Liver (tissue), 9 donors: ENCODE results near the gene ABHD5. TPM values are rescaled to one million over a fixed set of nuclear protein-coding genes. Genes with fewer than 3 reads are reported as not detected.
"Not testable (repeated sequence)": the region's sequence is repeated elsewhere in the genome, so short reads cannot be mapped to it uniquely, and the experiment has no call there.

Experiments used
- DNase-seq: peaks from one replicate; pipeline ENCODE4 v3.0.0-alpha.2; 2017; ENCODE audit warnings: low spot score
- H3K27ac ChIP-seq, 2 donors: one replicate each; pipeline ENCODE4 v1.7.0; 2013; ENCODE audit warnings: inconsistent platforms in 2 of 2, low read length in 2 of 2, control low read depth in 1 of 2, low read depth in 1 of 2, mild to moderate bottlenecking in 1 of 2
- H3K27me3 ChIP-seq, 4 donors: one replicate each; pipeline versions ENCODE4 v1.6.1 to v1.7.0; 2013; ENCODE audit warnings: low read length in 3 of 4, inconsistent platforms in 1 of 4, mild to moderate bottlenecking in 1 of 4, moderate library complexity in 1 of 4; ENCODE audit not compliant: control insufficient read depth in 4 of 4, insufficient read depth in 4 of 4
- H3K36me3 ChIP-seq, 4 donors: one replicate each; pipeline versions ENCODE4 v1.6.1 to v1.7.0; 2013; ENCODE audit warnings: low read length in 3 of 4, mild to moderate bottlenecking in 3 of 4, low read depth in 1 of 4, moderate library complexity in 1 of 4; ENCODE audit not compliant: control insufficient read depth in 4 of 4, insufficient read depth in 3 of 4
- H3K4me1 ChIP-seq, 4 donors: one replicate each; pipeline versions ENCODE4 v1.6.1 to v1.7.0; 2013; ENCODE audit warnings: low read length in 3 of 4, mild to moderate bottlenecking in 3 of 4, moderate library complexity in 1 of 4; ENCODE audit not compliant: control insufficient read depth in 4 of 4, insufficient read depth in 4 of 4
- H3K4me3 ChIP-seq, 3 donors: one replicate each; pipeline versions ENCODE4 v1.6.1 to v1.7.0; 2013; ENCODE audit warnings: low read length in 3 of 3, control low read depth in 1 of 3, low read depth in 1 of 3, mild to moderate bottlenecking in 1 of 3
- H3K9ac ChIP-seq, 2 donors: one replicate each; pipeline ENCODE4 v1.7.0; 2013; ENCODE audit warnings: low read length in 2 of 2, mild to moderate bottlenecking in 2 of 2, moderate library complexity in 2 of 2, control low read depth in 1 of 2, low read depth in 1 of 2
- H3K9me3 ChIP-seq, 4 donors: one replicate each; pipeline versions ENCODE4 v1.6.1 to v1.7.0; 2013; ENCODE audit warnings: low read length in 3 of 4; ENCODE audit not compliant: control insufficient read depth in 4 of 4
- CTCF ChIP-seq: fragments of 150-350 bp; IDR thresholded peaks from 2 replicates; pipeline ENCODE4 v1.5.1; 2017; ENCODE audit warnings: improper control_type of control experiment, low read depth, low read length; ENCODE audit not compliant: missing input control
- FOXA1 ChIP-seq: IDR thresholded peaks from 2 replicates; pipeline ENCODE4 v1.6.1; 2016; ENCODE audit warnings: antibody characterized with exemption
- FOXA2 ChIP-seq: IDR thresholded peaks from 2 replicates; pipeline ENCODE4 v1.6.1; 2016; ENCODE audit warnings: antibody characterized with exemption
- HNF4A ChIP-seq, 2 donors: conservative IDR thresholded peaks; 2 replicates each; pipeline ENCODE4 v1.6.1; 2016; ENCODE audit warnings: antibody characterized with exemption in 2 of 2, mild to moderate bottlenecking in 2 of 2
- HNF4G ChIP-seq: IDR thresholded peaks from 2 replicates; pipeline ENCODE4 v1.6.1; 2016; ENCODE audit warnings: antibody characterized with exemption
- MAX ChIP-seq: IDR thresholded peaks from 2 replicates; pipeline ENCODE4 v1.6.1; 2016; ENCODE audit warnings: antibody characterized with exemption
- RAD21 ChIP-seq, 2 donors: IDR thresholded peaks; 2 replicates each; pipeline ENCODE4 v1.6.1; 2016; ENCODE audit warnings: antibody characterized with exemption in 2 of 2, mild to moderate bottlenecking in 2 of 2
- SP1 ChIP-seq: IDR thresholded peaks from 2 replicates; pipeline ENCODE4 v1.6.1; 2018; ENCODE audit warnings: antibody characterized with exemption, mild to moderate bottlenecking
- TAF1 ChIP-seq: conservative IDR thresholded peaks from 2 replicates; pipeline ENCODE4 v1.6.1; 2016; ENCODE audit warnings: antibody characterized with exemption, mild to moderate bottlenecking
- ZBTB33 ChIP-seq: IDR thresholded peaks from 2 replicates; pipeline ENCODE4 v1.6.1; 2016; ENCODE audit warnings: antibody characterized with exemption
- WGBS: extraction: QIAGEN DNeasy Blood & Tissue Kit; methylation state at CpG from one replicate; pipeline ENCODE4 v1.1.7; 2013; 5-methylcytosine and 5-hydroxymethylcytosine counted together
- polyA plus RNA-seq, 2 donors: library from polyadenylated mRNA; stranded (reverse) in 1 of 2; unstranded in 1 of 2; fragments of 200-250 nt in 1 of 2; fragments of >200 nt in 1 of 2; fragmentation: Nextera tagmentation in 1 of 2; extraction: Ambion mirVana in 1 of 2; gene quantifications; one replicate each; pipeline versions ENCODE4 v1.2.1 to v1.2.3, GENCODE V29; 2013 to 2015
- total RNA-seq, 2 donors: library from RNA; depleted of rRNA; stranded (reverse); fragments of >200 nt; gene quantifications; one replicate each; pipeline ENCODE4 v1.2.3, GENCODE V29; 2014
- donor health status: healthy.
- donor health status: healthy.
- donor health status: healthy.
- donor health status: healthy.
- donor health status: healthy.

Gene ABHD5
- total and polyA plus RNA-seq, 4 donors: 9.2 to 25.8 (median 16.1) TPM

- TF ChIP-seq ZBTB33: no peak
- TF ChIP-seq HNF4G: no peak
- no peak for TF ChIP-seq FOXA1
- no peak for TF ChIP-seq CTCF
- TF ChIP-seq TAF1: no peak
- no peak for TF ChIP-seq RAD21 (IDR thresholded peaks at IDR 0.05)
These were observed 41.8 kb upstream of the ABHD5 start (continued) for GRCh38 chr3:43648957-43649356.

- H3K9ac ChIP-seq: no peak overlapping the region
- no peaks in the 10 kb centered on the region for H3K9me3 ChIP-seq
- no peaks in the 10 kb centered on the region for H3K27me3 ChIP-seq
- no peak overlapping the region for H3K27ac ChIP-seq
- no peaks in the 10 kb centered on the region for H3K36me3 ChIP-seq
- H3K4me3 ChIP-seq: peak overlapping the region in 1 of 3 donors; percentile 30
- H3K4me1 ChIP-seq: peaks cover 0 to 9% (median under 1%) of the 10 kb centered on the region in 4 donors
- DNase-seq: no peak
- 35% methylated on average over 6 of the region's 6 CpGs for WGBS
- TF ChIP-seq HNF4A (conservative IDR thresholded peaks at IDR 0.05): no peak
- TF ChIP-seq RAD21 (IDR thresholded peaks at IDR 0.05): peak in 1 of 2 donors; percentile 11
These were observed 41.3 kb upstream of the ABHD5 start for GRCh38 chr3:43649365-43649968.

GRCh38 chr3:43650345-43650744 lies 40.4 kb upstream of the ABHD5 start:
- no peak overlapping the region for H3K9ac ChIP-seq
- TF ChIP-seq SP1 (no peak), HNF4A (conservative IDR thresholded peaks at IDR 0.05) (no peak), HNF4G (no peak), FOXA2 (no peak), MAX (no peak)
- DNase-seq: no peak
- no peaks in the 10 kb centered on the region for H3K27me3 ChIP-seq
- no peak overlapping the region for H3K27ac ChIP-seq
- H3K9me3 ChIP-seq: no peaks in the 10 kb centered on the region
- peaks cover 0 to 9% (median under 1%) of the 10 kb centered on the region in 4 donors for H3K4me1 ChIP-seq
- no peaks in the 10 kb centered on the region for H3K36me3 ChIP-seq
- no peak overlapping the region for H3K4me3 ChIP-seq
- WGBS: 68% methylated on average over 1 of the region's 1 CpG

- H3K27me3 ChIP-seq, H3K36me3 ChIP-seq, H3K27ac ChIP-seq, H3K9ac ChIP-seq, DNase-seq, H3K4me3 ChIP-seq, H3K9me3 ChIP-seq, H3K4me1 ChIP-seq: not testable (repeated sequence)
- WGBS: 98% methylated on average over 22 of the region's 22 CpGs
These were observed 34.3 kb upstream of the ABHD5 start for GRCh38 chr3:43656390-43656789.
